Nasal cavity respiratory epithelium epithelial cell of viscerocranial mucosa (primary cell): ENCODE data around the gene GDNF. TPM values are rescaled to one million over a fixed set of nuclear protein-coding genes. Genes with fewer than 3 reads are reported as not detected.

Experiments used
- total RNA-seq: library from RNA; depleted of rRNA; stranded (reverse); fragments of >200 nt; gene quantifications from 2 replicates; pipeline ENCODE4 v1.2.3, GENCODE V29; 2014

The GDNF gene, protein sequence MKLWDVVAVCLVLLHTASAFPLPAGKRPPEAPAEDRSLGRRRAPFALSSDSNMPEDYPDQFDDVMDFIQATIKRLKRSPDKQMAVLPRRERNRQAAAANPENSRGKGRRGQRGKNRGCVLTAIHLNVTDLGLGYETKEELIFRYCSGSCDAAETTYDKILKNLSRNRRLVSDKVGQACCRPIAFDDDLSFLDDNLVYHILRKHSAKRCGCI
- total RNA-seq = under 0.01 and 0.07 TPM in 2 replicates

DNA sequence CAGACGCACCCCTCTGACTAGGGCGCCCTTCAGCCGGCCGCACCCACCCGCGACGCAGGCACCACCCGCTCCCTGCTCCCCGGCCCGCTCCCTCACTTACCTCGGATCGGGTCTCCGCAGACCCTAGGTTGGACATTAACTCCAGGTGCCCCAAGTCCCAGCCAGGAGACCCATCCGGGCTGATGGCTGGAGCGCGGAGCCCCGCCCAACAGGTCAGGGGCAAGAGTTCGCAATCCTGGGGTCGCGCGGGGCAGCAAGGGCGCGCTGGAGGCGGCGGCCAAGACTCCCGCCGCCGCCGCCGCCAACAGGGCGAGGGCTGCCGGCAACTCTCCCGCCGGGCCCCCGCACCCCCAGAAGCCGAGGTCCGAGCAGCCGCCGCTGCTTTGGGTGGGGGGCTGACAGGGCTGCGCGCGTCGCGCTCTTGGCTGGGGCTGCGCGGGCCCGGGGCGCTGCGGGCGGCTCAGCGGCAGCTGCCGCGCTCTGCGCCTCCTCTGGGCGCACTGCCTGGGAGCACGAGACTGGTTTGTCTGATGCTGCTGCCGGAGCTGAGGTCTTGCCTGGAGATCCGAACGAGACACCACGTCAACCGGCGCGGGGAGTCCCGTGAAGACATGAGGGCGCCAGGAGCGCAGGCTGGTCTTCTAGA lies at the start of gene GDNF:
Gene GDNF, minus strand, starts transcription at position 635 of the 646 bp plus-strand sequence. CDS start 5,245 bp downstream, outside the sequence.

